WTC11 (cell line): Measurements from ENCODE around the gene SLC7A6.

Experiments
- CTCF ChIP-seq: fragments of 200-600 bp; IDR thresholded peaks from 2 replicates; pipeline ENCODE4 v1.8.0; 2022; ENCODE audit warnings: antibody characterized with exemption
- ESRRA ChIP-seq: sonication (generic); formaldehyde crosslinking; IDR thresholded peaks from 2 replicates; pipeline ENCODE4 v1.8.1; 2022; ENCODE audit warnings: mild to moderate bottlenecking, missing genetic modification reagents, borderline replicate concordance
- FOXK1 ChIP-seq: sonication (generic); formaldehyde crosslinking; IDR thresholded peaks from 2 replicates; pipeline ENCODE4 v1.8.0; 2022; ENCODE audit warnings: mild to moderate bottlenecking, moderate library complexity, missing genetic modification reagents
- HMGXB4 ChIP-seq: sonication (generic); formaldehyde crosslinking; IDR thresholded peaks from 2 replicates; pipeline ENCODE4 v1.8.1; 2023; ENCODE audit warnings: mild to moderate bottlenecking, moderate library complexity, missing genetic modification reagents
- IRF1 ChIP-seq: sonication (generic); formaldehyde crosslinking; IDR thresholded peaks from 2 replicates; pipeline ENCODE4 v1.8.0; 2023; ENCODE audit warnings: missing genetic modification reagents
- MAX ChIP-seq: sonication (generic); formaldehyde crosslinking; IDR thresholded peaks from 2 replicates; pipeline ENCODE4 v1.8.0; 2022; ENCODE audit warnings: mild to moderate bottlenecking, missing genetic modification reagents
- OVOL2 ChIP-seq: fragments of 250-450 bp; sonication (Bioruptor Pico); IDR thresholded peaks from 2 replicates; pipeline ENCODE4 v1.9.0; 2021; ENCODE audit warnings: mild to moderate bottlenecking, borderline replicate concordance
- SP1 ChIP-seq: sonication (generic); formaldehyde crosslinking; conservative IDR thresholded peaks from 2 replicates; pipeline ENCODE4 v1.8.1; 2022; ENCODE audit warnings: missing genetic modification reagents
- USF2 ChIP-seq: sonication (generic); formaldehyde crosslinking; IDR thresholded peaks from 2 replicates; pipeline ENCODE4 v1.8.1; 2023; ENCODE audit warnings: mild to moderate bottlenecking, missing genetic modification reagents, moderate library complexity
- ZBTB43 ChIP-seq: sonication (generic); formaldehyde crosslinking; IDR thresholded peaks from 2 replicates; pipeline ENCODE4 v1.8.1; 2023; ENCODE audit warnings: mild to moderate bottlenecking, missing genetic modification reagents
- ZNF121 ChIP-seq: sonication (generic); formaldehyde crosslinking; IDR thresholded peaks from 2 replicates; pipeline ENCODE4 v1.8.0; 2023; ENCODE audit warnings: missing genetic modification reagents
- ZNF512 ChIP-seq: sonication (generic); formaldehyde crosslinking; IDR thresholded peaks from 2 replicates; pipeline ENCODE4 v1.8.1; 2022; ENCODE audit warnings: missing genetic modification reagents, borderline replicate concordance

GRCh38 chr16:68310437-68310773 lies 46.1 kb downstream of the SLC7A6 start:
- TF ChIP-seq OVOL2 (no peak), MAX (no peak), CTCF (no peak), IRF1 (CRISPR knock-in tag) (no peak), SP1 (CRISPR knock-in tag) (no peak), ZBTB43 (CRISPR knock-in tag) (no peak), ZNF121 (CRISPR knock-in tag) (no peak), HMGXB4 (CRISPR knock-in tag) (peak; percentile 49; the same call in 1 of the 2 replicates), ESRRA (CRISPR knock-in tag) (no peak), ZNF512 (CRISPR knock-in tag) (no peak), USF2 (CRISPR knock-in tag) (no peak), FOXK1 (CRISPR knock-in tag) (no peak)
